ENCODE results near the gene LTC4S. TPM values are rescaled to one million over a fixed set of nuclear protein-coding genes. Genes with fewer than 3 reads are reported as not detected.

Gene LTC4S
- total and polyA plus RNA-seq, 9 of the 15 experiments (the other 6 are each of a cell fraction or from before 2014, with no cell fraction given): 0.17 to 0.77 (median 0.75) TPM; not detected in 6

DNA sequence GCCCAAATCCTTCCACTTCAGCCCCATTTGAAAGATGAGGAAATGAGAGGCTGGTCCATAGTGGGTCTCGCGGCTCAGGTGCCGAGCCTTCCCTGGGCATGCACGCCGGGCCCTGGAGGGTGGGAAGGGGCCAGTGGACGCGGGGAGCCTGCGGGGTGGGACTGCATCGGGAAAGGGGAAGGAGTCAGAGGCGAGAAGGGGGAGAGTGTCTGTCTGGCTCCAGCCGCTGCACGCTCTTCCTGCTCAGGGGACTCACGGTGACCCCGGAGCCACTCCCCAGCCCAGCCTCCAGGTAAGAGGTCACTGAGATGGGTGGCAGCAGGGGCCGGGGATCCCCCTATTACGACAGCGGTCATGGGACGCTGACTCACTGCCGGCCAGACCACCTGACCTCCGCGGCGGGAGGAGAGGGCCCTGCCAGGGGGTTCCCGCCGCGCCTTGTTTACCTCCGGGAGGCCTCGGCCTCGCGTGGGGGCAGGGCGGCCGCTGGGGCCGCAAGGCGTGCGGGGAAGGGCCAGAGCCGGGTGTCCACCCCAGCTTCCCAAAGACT is 25.0 kb downstream of the LTC4S start (continued):
- TF ChIP-seq, protein P1, sequence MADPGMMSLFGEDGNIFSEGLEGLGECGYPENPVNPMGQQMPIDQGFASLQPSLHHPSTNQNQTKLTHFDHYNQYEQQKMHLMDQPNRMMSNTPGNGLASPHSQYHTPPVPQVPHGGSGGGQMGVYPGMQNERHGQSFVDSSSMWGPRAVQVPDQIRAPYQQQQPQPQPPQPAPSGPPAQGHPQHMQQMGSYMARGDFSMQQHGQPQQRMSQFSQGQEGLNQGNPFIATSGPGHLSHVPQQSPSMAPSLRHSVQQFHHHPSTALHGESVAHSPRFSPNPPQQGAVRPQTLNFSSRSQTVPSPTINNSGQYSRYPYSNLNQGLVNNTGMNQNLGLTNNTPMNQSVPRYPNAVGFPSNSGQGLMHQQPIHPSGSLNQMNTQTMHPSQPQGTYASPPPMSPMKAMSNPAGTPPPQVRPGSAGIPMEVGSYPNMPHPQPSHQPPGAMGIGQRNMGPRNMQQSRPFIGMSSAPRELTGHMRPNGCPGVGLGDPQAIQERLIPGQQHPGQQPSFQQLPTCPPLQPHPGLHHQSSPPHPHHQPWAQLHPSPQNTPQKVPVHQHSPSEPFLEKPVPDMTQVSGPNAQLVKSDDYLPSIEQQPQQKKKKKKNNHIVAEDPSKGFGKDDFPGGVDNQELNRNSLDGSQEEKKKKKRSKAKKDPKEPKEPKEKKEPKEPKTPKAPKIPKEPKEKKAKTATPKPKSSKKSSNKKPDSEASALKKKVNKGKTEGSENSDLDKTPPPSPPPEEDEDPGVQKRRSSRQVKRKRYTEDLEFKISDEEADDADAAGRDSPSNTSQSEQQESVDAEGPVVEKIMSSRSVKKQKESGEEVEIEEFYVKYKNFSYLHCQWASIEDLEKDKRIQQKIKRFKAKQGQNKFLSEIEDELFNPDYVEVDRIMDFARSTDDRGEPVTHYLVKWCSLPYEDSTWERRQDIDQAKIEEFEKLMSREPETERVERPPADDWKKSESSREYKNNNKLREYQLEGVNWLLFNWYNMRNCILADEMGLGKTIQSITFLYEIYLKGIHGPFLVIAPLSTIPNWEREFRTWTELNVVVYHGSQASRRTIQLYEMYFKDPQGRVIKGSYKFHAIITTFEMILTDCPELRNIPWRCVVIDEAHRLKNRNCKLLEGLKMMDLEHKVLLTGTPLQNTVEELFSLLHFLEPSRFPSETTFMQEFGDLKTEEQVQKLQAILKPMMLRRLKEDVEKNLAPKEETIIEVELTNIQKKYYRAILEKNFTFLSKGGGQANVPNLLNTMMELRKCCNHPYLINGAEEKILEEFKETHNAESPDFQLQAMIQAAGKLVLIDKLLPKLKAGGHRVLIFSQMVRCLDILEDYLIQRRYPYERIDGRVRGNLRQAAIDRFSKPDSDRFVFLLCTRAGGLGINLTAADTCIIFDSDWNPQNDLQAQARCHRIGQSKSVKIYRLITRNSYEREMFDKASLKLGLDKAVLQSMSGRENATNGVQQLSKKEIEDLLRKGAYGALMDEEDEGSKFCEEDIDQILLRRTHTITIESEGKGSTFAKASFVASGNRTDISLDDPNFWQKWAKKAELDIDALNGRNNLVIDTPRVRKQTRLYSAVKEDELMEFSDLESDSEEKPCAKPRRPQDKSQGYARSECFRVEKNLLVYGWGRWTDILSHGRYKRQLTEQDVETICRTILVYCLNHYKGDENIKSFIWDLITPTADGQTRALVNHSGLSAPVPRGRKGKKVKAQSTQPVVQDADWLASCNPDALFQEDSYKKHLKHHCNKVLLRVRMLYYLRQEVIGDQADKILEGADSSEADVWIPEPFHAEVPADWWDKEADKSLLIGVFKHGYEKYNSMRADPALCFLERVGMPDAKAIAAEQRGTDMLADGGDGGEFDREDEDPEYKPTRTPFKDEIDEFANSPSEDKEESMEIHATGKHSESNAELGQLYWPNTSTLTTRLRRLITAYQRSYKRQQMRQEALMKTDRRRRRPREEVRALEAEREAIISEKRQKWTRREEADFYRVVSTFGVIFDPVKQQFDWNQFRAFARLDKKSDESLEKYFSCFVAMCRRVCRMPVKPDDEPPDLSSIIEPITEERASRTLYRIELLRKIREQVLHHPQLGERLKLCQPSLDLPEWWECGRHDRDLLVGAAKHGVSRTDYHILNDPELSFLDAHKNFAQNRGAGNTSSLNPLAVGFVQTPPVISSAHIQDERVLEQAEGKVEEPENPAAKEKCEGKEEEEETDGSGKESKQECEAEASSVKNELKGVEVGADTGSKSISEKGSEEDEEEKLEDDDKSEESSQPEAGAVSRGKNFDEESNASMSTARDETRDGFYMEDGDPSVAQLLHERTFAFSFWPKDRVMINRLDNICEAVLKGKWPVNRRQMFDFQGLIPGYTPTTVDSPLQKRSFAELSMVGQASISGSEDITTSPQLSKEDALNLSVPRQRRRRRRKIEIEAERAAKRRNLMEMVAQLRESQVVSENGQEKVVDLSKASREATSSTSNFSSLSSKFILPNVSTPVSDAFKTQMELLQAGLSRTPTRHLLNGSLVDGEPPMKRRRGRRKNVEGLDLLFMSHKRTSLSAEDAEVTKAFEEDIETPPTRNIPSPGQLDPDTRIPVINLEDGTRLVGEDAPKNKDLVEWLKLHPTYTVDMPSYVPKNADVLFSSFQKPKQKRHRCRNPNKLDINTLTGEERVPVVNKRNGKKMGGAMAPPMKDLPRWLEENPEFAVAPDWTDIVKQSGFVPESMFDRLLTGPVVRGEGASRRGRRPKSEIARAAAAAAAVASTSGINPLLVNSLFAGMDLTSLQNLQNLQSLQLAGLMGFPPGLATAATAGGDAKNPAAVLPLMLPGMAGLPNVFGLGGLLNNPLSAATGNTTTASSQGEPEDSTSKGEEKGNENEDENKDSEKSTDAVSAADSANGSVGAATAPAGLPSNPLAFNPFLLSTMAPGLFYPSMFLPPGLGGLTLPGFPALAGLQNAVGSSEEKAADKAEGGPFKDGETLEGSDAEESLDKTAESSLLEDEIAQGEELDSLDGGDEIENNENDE (IDR thresholded peaks at IDR 0.05; ENCODE audit: low read depth, low read length): no peak
- TF ChIP-seq ZC3H4 (CRISPR knock-in tag; IDR thresholded peaks at IDR 0.05; ENCODE audit: borderline replicate concordance) (no peak; the same call in 1 of the 2 replicates), CBFA2T2 (conservative IDR thresholded peaks at IDR 0.05) (peak; percentile 71), POLR2H (tag; IDR thresholded peaks at IDR 0.05; ENCODE audit: low read depth) (peak; percentile 56)
- TF ChIP-seq, protein P2, sequence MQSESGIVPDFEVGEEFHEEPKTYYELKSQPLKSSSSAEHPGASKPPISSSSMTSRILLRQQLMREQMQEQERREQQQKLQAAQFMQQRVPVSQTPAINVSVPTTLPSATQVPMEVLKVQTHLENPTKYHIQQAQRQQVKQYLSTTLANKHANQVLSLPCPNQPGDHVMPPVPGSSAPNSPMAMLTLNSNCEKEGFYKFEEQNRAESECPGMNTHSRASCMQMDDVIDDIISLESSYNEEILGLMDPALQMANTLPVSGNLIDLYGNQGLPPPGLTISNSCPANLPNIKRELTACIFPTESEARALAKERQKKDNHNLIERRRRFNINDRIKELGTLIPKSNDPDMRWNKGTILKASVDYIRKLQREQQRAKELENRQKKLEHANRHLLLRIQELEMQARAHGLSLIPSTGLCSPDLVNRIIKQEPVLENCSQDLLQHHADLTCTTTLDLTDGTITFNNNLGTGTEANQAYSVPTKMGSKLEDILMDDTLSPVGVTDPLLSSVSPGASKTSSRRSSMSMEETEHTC (IDR thresholded peaks at IDR 0.05): peak; percentile 100

Data from K562 (cell line).